Germinal center (tissue), 1 donor: Measurements from ENCODE around the gene CTSW.

Source experiments
- DNase-seq: peaks from one replicate; pipeline ENCODE4 v3.0.0; 2012; ENCODE audit warnings: mixed read lengths, low spot score

The CTSW gene

GRCh38 chr11:65868076-65868667 lies 11.5 kb upstream of the CTSW start:
- DNase-seq: no peak

DNA sequence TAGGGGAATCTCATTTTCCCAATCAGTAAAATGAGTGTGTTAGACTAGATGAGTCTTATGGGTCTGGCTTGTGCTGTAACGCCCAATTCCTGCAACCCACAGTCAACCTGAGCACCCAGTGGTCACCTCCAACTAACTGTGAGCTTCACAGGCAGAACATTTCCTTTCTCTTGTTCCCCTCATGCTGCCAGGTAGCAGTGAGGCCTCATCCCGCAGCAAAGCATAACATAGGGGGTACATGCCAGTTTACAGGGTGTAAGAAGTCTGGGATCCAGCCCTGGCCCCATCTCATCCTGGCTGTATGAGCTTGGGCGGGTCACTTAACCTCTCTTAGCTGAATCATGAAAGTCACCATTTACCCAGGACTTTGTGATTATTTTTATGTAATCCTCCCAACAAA lies 10.7 kb upstream of the CTSW start:
- DNase-seq: no peak

DNA sequence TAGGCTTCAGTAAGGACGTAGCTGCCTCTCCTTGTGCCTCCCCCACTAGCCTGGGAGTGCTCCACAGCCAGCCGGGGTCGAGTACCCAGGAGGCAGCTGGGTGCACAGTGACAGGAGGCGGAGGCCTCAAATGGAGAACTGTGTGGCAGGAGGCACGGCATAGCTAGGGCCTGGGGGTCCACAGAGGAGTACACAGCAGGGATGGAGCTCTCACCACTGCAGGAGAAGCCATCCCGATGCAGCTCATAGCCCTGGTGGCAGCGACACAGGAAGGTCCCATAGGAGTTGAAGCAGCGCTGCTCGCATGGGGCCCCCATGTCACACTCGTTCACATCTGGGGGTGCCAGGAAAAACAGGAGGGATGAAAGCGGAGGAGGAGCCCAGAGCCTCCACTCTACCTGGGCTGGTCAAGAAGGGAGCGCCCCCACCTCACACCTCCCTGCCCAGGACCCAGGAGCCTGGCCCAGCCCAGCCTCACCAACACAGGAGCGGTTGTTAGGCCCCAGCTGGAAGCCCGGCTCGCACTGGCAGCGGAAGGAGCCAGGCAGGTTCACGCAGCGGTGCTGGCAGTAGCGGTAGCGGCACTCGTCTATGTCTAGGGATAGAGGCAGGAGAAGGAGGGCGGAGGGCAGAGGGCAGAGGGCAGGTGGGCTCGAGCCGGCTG lies 9.9 kb upstream of the CTSW start:
- DNase-seq: no peak

DNA sequence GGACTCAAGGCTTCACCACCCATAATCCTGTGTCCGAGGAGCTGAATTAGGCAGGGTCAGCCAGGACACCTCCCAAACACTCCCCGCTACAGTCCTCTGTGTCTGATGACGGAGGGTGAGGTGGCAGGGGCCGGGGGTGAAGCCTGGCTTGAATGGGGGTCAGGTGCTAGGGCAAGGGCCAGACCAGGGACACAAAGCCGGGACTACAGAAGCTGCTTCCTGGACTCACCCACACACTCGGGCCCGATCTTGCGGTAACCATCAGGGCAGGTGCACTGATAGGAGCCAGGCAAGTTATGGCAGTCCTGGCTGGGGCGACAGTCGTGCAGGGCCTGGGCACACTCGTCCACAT lies 9.4 kb upstream of the CTSW start:
- DNase-seq: no peak

DNA sequence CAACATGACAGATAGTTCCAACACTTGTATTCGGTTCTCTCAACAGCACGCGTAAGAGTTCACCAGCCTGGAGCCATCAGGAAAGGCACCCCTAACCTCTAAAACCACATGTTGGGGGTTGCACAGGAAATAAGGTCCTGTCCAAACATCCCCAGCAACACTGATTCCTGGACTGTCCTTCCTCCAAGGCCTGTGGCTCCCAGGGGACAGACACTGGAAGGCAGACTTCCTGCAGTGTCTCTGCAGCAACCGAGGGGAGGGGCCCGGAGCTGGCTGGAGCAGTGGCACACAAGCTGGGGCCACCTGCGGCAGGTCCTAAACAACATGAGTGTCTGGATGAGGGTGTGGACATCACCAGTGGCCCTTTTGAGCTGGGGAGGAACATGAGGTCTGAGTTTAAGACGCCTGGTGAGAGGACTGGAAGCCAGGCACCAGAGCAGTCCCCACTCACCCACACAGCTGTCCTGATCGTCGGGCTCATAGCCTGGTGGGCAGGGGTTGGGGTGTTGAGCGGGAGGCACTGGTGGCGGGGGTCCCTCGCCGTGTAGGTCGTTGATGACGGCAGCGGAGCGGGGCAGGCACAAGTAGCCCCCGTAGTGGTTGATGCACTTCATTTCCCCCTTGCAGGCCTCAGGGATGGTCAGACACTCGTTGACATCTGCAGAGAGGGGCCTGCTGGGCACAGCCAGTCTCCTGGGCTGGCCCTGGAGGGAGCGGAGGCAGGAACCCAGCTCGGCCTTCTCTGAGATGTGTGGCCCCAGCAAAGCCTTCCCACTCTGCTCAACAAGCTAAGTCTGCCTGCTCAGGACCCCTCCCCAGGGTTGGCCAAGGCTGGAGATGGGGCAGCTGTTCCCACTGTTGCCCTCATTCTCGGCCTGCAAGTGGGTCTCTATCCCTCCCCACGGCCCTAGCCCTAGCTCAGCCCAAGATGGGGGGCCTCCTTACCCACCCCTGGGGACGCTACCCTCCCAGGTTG lies 8.6 kb upstream of the CTSW start:
- no peak for DNase-seq

GRCh38 chr11:65871811-65872548 lies 7.7 kb upstream of the CTSW start:
- DNase-seq: no peak

DNA sequence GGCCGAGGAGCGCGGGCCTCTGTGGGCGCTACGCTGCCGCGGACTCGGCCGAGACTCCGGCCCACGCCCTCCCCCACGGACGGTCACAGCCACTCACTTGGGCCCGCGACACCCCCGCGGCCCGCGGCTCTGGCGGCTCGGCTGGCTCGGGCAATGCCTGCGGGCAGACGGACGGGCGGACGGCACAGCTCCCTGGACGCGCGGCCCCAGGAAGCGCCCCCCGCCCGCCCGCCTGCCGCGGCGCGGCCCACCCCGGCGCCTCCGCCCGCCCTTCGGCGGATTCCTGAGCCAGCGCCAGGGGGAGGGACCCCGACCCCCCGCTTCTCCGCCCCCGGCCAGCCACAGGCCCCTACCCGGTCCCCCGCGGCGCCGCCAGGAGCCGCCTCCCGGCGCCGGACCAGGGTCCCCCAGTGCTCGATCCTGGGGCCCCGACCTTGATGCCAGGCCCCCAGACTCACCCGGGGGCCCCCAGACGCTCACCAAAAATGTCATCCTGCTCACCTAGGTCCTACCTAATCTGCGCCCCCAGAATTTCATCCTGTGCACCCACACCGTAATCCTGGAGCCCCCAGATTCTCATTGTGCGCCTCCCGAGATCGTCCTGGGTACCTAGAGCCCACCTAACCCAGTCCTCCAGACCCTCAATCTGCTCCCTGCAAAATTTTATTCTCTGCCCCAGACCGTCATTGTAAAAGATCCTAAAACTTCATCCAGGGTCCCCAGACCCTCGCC lies 6.9 kb upstream of the CTSW start, which contains the start of gene EFEMP2:
EFEMP2 (minus strand) TSS at position 215 of the 732 bp plus-strand sequence. CDS start 446 bp downstream, outside the sequence.
- DNase-seq: no peak

- peak; percentile 94 for DNase-seq
Measured at GRCh38 chr11:65873318-65874156, 6.1 kb upstream of the CTSW start.

DNA sequence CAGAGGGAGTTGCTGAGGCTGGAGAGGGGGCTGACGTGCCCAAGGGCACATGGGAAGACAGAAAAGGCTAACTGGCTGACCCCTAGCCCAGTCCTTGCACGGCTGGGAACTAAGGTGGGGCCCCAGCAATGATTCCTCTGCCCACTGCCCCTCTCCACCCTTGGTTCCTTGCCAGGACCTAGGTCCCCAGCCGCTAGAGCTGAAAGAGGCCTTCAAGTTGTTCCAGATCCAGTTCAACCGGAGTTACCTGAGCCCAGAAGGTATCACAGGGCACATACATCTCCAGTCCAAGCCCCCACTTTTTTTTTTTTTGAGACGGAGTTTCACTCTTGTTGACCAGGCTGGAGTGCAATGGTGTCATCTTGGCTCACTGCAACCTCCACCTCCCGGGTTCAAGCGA lies 390 bp downstream of the CTSW start:
- DNase-seq: no peak

GRCh38 chr11:65880844-65881421 lies 1.3 kb downstream of the CTSW start:
- no peak for DNase-seq

GRCh38 chr11:65882120-65883057 lies 2.8 kb downstream of the CTSW start:
- DNase-seq: no peak

- no peak for DNase-seq
Measured at GRCh38 chr11:65883058-65883761, 3.6 kb downstream of the CTSW start.

DNA sequence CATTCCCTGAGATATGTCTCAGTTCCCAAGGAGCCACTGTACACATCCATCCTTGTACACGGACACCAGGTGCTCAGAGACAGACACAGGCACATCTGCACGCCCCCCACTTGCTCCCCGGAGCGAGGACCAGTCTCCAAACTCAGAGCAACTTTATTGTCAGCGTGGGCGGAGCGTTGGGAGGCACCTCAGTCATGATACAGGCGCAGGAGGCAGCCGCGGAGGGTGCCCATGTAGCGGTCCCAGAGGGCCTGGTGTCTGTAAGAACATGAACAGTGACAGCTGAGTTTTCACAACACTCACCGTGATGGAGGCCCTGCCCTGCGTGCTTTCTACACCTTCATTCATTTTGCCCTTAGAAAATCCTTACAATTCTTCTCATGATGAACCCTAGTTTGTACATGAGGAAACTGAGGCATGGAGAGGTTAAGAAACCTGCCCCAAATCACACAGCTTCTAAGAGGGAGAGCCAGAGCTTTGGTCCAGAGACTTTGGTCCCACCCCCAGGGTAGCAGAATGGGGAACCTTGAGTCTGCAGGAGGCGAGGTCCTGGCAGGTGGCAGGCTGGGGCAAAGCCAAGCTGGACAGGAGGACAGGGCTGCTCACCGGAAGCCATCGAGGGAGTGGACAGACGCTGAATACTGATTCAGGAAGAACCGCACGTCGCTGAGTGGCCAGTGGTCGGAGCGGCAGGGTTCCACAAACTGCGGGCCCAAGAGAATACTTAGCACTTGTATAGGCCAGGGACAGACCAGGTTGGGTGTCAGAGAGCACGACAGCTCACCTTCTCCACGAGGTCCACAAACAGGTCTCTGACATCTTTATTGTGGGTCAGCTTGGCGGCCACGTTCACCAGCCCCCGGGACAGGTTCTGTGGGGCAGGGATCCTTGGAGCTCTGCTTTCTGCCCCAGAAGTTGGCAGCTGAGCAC lies 4.4 kb downstream of the CTSW start:
- no peak for DNase-seq

DNA sequence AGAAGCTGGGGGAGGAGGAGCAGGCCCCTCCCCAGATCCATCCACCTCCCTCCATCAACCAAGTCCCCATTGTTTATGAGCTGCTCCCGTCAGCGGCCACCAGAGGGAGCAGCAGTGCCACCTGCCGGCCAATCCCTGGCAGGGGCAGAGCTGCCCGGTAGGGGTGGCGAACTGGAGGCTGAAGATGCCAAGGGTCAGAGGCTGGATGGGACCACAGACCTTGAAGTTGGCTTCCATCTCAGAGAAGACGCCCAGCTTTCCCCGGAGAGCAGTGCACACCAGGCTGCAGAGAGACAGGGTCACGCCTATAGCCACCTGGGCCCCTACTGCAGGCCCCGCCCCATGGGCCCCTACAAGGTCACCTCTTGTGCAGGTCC lies 5.1 kb downstream of the CTSW start:
- DNase-seq: peak; percentile 87

DNA sequence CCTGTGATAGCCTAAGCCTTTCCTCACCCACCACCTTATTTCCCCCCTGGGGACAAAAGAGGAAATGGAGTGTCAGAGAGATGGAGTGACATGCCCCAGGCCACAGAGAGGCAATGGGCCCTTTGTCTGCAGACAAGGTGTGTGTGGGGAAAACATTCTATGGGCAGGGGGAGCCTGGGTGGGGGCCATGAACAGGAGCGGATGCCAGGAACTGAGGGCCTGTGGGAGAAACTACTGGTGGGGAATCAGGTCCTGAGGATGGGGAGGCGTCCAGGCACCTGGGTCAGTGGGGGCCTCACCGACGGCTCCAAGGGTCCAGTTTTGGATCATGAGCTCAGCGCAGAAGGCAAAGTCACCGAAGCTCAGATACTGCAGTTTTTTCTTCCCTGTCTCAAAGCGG lies 5.6 kb downstream of the CTSW start:
- DNase-seq: no peak

DNA sequence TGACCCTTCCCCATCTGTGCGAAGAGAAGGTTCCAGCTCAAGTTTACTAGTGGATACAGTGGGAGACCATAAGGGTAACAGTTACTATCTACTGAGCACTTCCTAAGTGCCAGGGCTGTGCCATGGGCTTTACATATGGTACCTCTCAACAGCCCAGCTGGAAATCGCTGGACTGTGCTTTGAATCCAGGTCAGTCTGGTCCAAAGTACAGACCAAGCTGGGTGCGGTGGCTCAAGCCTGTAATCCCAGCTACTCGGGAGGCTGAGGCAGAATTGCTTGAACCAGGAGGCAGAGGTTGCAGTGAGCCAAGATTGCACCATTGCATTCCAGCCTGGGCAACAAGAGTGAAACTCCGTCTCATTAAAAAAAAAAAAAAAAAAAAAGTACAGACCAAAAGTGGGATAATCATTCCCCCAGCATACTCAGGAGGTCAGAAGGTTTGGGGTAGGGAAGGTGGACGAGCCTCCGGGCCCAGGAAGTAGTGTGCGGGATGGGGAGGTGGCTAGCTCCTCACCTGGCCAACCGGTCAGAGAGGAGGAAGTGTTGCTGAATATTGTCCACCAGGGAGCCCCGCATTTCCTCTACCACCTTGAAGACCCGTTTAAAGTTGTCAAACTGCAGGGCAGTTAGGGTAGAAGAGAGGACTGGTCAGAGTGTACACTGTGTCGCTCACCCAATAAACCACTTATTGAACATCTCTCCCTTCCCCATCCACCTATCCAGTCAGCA lies 6.3 kb downstream of the CTSW start:
- DNase-seq: no peak
